ENCODE measurements around the gene SSMEM1.

- TF ChIP-seq POLR2A (IDR thresholded peaks at IDR 0.05; ENCODE audit: low read depth, low read length), result no peak
- TF ChIP-seq, protein P1, sequence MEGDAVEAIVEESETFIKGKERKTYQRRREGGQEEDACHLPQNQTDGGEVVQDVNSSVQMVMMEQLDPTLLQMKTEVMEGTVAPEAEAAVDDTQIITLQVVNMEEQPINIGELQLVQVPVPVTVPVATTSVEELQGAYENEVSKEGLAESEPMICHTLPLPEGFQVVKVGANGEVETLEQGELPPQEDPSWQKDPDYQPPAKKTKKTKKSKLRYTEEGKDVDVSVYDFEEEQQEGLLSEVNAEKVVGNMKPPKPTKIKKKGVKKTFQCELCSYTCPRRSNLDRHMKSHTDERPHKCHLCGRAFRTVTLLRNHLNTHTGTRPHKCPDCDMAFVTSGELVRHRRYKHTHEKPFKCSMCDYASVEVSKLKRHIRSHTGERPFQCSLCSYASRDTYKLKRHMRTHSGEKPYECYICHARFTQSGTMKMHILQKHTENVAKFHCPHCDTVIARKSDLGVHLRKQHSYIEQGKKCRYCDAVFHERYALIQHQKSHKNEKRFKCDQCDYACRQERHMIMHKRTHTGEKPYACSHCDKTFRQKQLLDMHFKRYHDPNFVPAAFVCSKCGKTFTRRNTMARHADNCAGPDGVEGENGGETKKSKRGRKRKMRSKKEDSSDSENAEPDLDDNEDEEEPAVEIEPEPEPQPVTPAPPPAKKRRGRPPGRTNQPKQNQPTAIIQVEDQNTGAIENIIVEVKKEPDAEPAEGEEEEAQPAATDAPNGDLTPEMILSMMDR (conservative IDR thresholded peaks at IDR 0.05; ENCODE audit: low read depth, low read length), result no peak
- no peak for TF ChIP-seq RAD21 (IDR thresholded peaks at IDR 0.05; ENCODE audit: low read length)
- no peak for TF ChIP-seq MAZ (IDR thresholded peaks at IDR 0.05; ENCODE audit: borderline replicate concordance, low read depth, low read length)
- TF ChIP-seq RFX5 (IDR thresholded peaks at IDR 0.05; ENCODE audit: low read depth, low read length), result no peak
- TF ChIP-seq MXI1 (IDR thresholded peaks at IDR 0.05; ENCODE audit: borderline replicate concordance, low read depth, low read length), result no peak
- TF ChIP-seq SMC3 (IDR thresholded peaks at IDR 0.05; ENCODE audit: low read depth, low read length), result no peak
- no peak for TF ChIP-seq CEBPB (IDR thresholded peaks at IDR 0.05; ENCODE audit: low read depth, low read length)
- TF ChIP-seq FOS (IDR thresholded peaks at IDR 0.05; ENCODE audit: low read depth, low read length), result no peak
Measured at GRCh38 chr7:130218806-130219620, 11.4 kb downstream of the SSMEM1 start.

Measured in IMR-90 (cell line).